HCT116 (cell line): ENCODE measurements around the gene INAFM1. TPM values are rescaled to one million over a fixed set of nuclear protein-coding genes. Genes with fewer than 3 reads are reported as not detected.
A peak's percentile ranks its signal among the peaks of the same experiment; 100 is the strongest.

Source experiments
- ATAC-seq: fragments of 200-7000 bp; cut with Tn5 transposase; 2 replicates; pipeline ENCODE4 v1.9.1; 2020; ENCODE audit warnings: mild to moderate bottlenecking, moderate library complexity
- BruUV-seq: library from RNA; stranded (reverse); fragments of 400-500 nt; replicated peaks from 2 replicates; lab custom pipeline; 2021; lab: Mats Ljungman, UMichigan
- CTCF ChIA-PET: fragments of 300-600 bp; sonication (Branson Sonifier 250); formaldehyde crosslinking; loops from one replicate; lab custom pipeline; 2021; ENCODE audit warnings: antibody characterized with exemption; lab: Charles Lee
- POLR2A ChIA-PET: fragments of 300-600, 350-600 bp; sonication (Branson Sonifier 250); formaldehyde crosslinking; loops from one replicate; lab custom pipeline; 2021; ENCODE audit warnings: antibody characterized with exemption; lab: Charles Lee
- RAD21 ChIA-PET, 2 experiments: fragments of 300-600 bp; sonication (Branson Sonifier 250); formaldehyde crosslinking; loops; one replicate each; lab custom pipeline; 2023; ENCODE audit warnings: low total read pairs in 2 of 2; ENCODE audit not compliant: uncharacterized antibody in 2 of 2, unreplicated experiment in 2 of 2, low non-redundant PET in 1 of 2; lab: Charles Lee
- DNase-seq: peaks from one replicate; pipeline ENCODE4 v3.0.0-alpha.2; 2010; ENCODE audit warnings: low read depth, low spot score
- H2AFZ ChIP-seq: fragments of 200-600 bp; shearing (Covaris generic), sonication (generic); 2 replicates; pipeline ENCODE4 v1.6.1; 2017; ENCODE audit warnings: low read depth, mixed run types, mixed read lengths, antibody characterized with exemption, low read length; ENCODE audit not compliant: poor library complexity, severe bottlenecking
- H3K27ac ChIP-seq: 2 replicates; pipeline ENCODE4 v1.5.1; 2012; ENCODE audit warnings: low read depth, low read length
- H3K27me3 ChIP-seq: fragments of 200-600 bp; sonication (generic); 2 replicates; pipeline ENCODE4 v1.6.1; 2016; ENCODE audit warnings: mixed run types, low read length, mixed read lengths; ENCODE audit not compliant: insufficient read depth
- H3K36me3 ChIP-seq, 2 experiments: fragments of 200-500 bp in 1 of 2; fragments of 200-600 bp in 1 of 2; sonication (Bioruptor generic) in 1 of 2; sonication (generic) in 1 of 2; 2 replicates each; pipeline versions ENCODE4 v1.5.1 to v1.6.1; 2014 to 2016; ENCODE audit warnings: low read length in 2 of 2, inconsistent platforms in 1 of 2, mixed read lengths in 1 of 2, mixed run types in 1 of 2; ENCODE audit not compliant: insufficient read depth in 2 of 2, control insufficient read depth in 1 of 2
- H3K4me1 ChIP-seq, 2 experiments: fragments of 200-600 bp in 1 of 2; sonication (generic) in 1 of 2; 2 replicates each; pipeline versions ENCODE4 v1.5.1 to v1.6.1; 2012 to 2017; ENCODE audit warnings: low read length in 2 of 2, inconsistent platforms in 1 of 2, mild to moderate bottlenecking in 1 of 2, mixed read lengths in 1 of 2, mixed run types in 1 of 2, moderate library complexity in 1 of 2; ENCODE audit not compliant: insufficient read depth in 2 of 2, control insufficient read depth in 1 of 2
- H3K4me2 ChIP-seq: fragments of 200-600 bp; sonication (generic); 2 replicates; pipeline ENCODE4 v1.6.1; 2017; ENCODE audit warnings: mixed run types, low read length, mixed read lengths
- H3K4me3 ChIP-seq, 2 experiments: fragments of 200-600 bp in 1 of 2; sonication (generic) in 1 of 2; replicated peaks in 1 of 2; 2 replicates each; pipeline ENCODE4 v1.5.1; 2011 to 2016; ENCODE audit warnings: low read length in 2 of 2, control low read depth in 1 of 2, low read depth in 1 of 2, mild to moderate bottlenecking in 1 of 2, mixed read lengths in 1 of 2, mixed run types in 1 of 2
- H3K79me2 ChIP-seq: fragments of 200-600 bp; sonication (generic); 2 replicates; pipeline ENCODE4 v1.6.1; 2017; ENCODE audit warnings: mild to moderate bottlenecking, mixed run types, low read length, moderate library complexity, mixed read lengths; ENCODE audit not compliant: insufficient read depth
- H3K9ac ChIP-seq: fragments of 200-600 bp; sonication (generic); 2 replicates; pipeline ENCODE4 v1.6.1; 2016; ENCODE audit warnings: low read length, mixed read lengths
- H3K9me2 ChIP-seq: fragments of 200-600 bp; sonication (generic), shearing (Covaris generic); 2 replicates; pipeline ENCODE4 v1.6.1; 2017; ENCODE audit warnings: mixed run types, mild to moderate bottlenecking, moderate library complexity; ENCODE audit not compliant: insufficient read depth
- H3K9me3 ChIP-seq, 2 experiments: fragments of 200-500 bp in 1 of 2; fragments of 200-600 bp in 1 of 2; sonication (Bioruptor generic) in 1 of 2; sonication (generic) in 1 of 2; 2 replicates each; pipeline ENCODE4 v1.6.1; 2014 to 2017; ENCODE audit warnings: low read length in 2 of 2, mixed read lengths in 2 of 2, inconsistent platforms in 1 of 2, low read depth in 1 of 2, mild to moderate bottlenecking in 1 of 2, mixed run types in 1 of 2, moderate library complexity in 1 of 2; ENCODE audit not compliant: control insufficient read depth in 1 of 2, insufficient read depth in 1 of 2
- H4K20me1 ChIP-seq: fragments of 200-600 bp; sonication (generic), shearing (Covaris generic); 2 replicates; pipeline ENCODE4 v1.6.1; 2017; ENCODE audit warnings: mixed run types, mild to moderate bottlenecking, moderate library complexity; ENCODE audit not compliant: insufficient read depth
- CEBPB ChIP-seq: IDR thresholded peaks from 2 replicates; pipeline ENCODE4 v1.6.1; 2012; ENCODE audit warnings: low read depth
- EGR1 ChIP-seq: IDR thresholded peaks from 2 replicates; pipeline ENCODE4 v1.6.1; 2012; ENCODE audit warnings: low read depth
- EZH2 ChIP-seq: fragments of 200-600 bp; sonication (generic); IDR thresholded peaks from 2 replicates; pipeline ENCODE4 v1.6.1; 2017; ENCODE audit warnings: antibody characterized with exemption, mixed run types
- EZH2phosphoT487 ChIP-seq: fragments of 200-600 bp; IDR thresholded peaks from 2 replicates; pipeline ENCODE4 v1.6.1; 2018; ENCODE audit warnings: antibody characterized with exemption, borderline replicate concordance
- FOSL1 ChIP-seq: IDR thresholded peaks from 2 replicates; pipeline ENCODE4 v1.6.1; 2012; ENCODE audit warnings: low read depth
- JUND ChIP-seq: IDR thresholded peaks from 2 replicates; pipeline ENCODE4 v1.6.1; 2012
- MAX ChIP-seq: IDR thresholded peaks from 2 replicates; pipeline ENCODE4 v1.6.1; 2012
- POLR2AphosphoS5 ChIP-seq: IDR thresholded peaks from 2 replicates; pipeline ENCODE4 v1.6.1; 2011; ENCODE audit warnings: mild to moderate bottlenecking, low read depth, low read length, moderate library complexity
- RAD21 ChIP-seq: IDR thresholded peaks from 2 replicates; pipeline ENCODE4 v1.6.1; 2012; ENCODE audit warnings: low read depth, mild to moderate bottlenecking
- REST ChIP-seq: IDR thresholded peaks from 2 replicates; pipeline ENCODE4 v1.6.1; 2012; ENCODE audit warnings: low read depth
- SIN3A ChIP-seq: IDR thresholded peaks from 2 replicates; pipeline ENCODE4 v1.6.1; 2012; ENCODE audit warnings: low read depth
- SP1 ChIP-seq: IDR thresholded peaks from 2 replicates; pipeline ENCODE4 v1.6.1; 2012; ENCODE audit warnings: low read depth
- TCF7L2 ChIP-seq: IDR thresholded peaks from 2 replicates; pipeline ENCODE4 v1.7.0; 2011; ENCODE audit warnings: borderline replicate concordance, inconsistent platforms; ENCODE audit not compliant: insufficient read depth, insufficient read length; ENCODE audit errors: extremely low read depth
- YY1 ChIP-seq: IDR thresholded peaks from 2 replicates; pipeline ENCODE4 v1.6.1; 2011; ENCODE audit warnings: low read length, low read depth, moderate library complexity, mild to moderate bottlenecking; ENCODE audit not compliant: insufficient replicate concordance; ENCODE audit errors: extremely low read depth
- ZFX ChIP-seq: fragments of 450-650 bp; IDR thresholded peaks from 2 replicates; pipeline ENCODE4 v1.6.1; 2017
- intact Hi-C: fragments of 100-400 bp; cut with micrococcal nuclease; formaldehyde crosslinking; loops from 2 replicates; pipeline ENCODE4 v1.10.0; 2022
- total RNA-seq: library from RNA; stranded (reverse); gene quantifications from one replicate; pipeline ENCODE4 v1.2.1, GENCODE V29; 2021; ENCODE audit not compliant: unreplicated experiment

Gene INAFM1
- total RNA-seq, 1 experiment from 2014 or later, result 22.9 TPM

- Histone ChIP-seq H3K27ac (no peak overlapping the region), H4K20me1 (no peaks in the 10 kb centered on the region), H2AFZ (no peak overlapping the region), H3K27me3 (no peaks in the 10 kb centered on the region), H3K9ac (no peak overlapping the region), H3K4me3 (no peak overlapping the region), H3K79me2 (peaks cover 27% of the 10 kb centered on the region), H3K36me3 (peaks cover 19 to 38% of the 10 kb centered on the region in 2 experiments; a peak in 3 of 4 replicates), H3K9me3 (no peaks in the 10 kb centered on the region), H3K4me2 (peak overlapping the region; percentile 90; the same call in 1 of the 2 replicates), H3K4me1 (peaks cover 12 to 20% of the 10 kb centered on the region in 2 experiments), H3K9me2 (no peaks in the 10 kb centered on the region)
- POLR2A ChIA-PET, result no interaction called here
- intact Hi-C loops, result loop anchor here (5.0 kb wide), 1 partner anchor 222 kb away; no protein-coding TSS in a partner anchor
- CTCF ChIA-PET, result no interaction called here
- BruUV-seq, result no TSS peak
- DNase-seq (no peak), ATAC-seq (no peak)
- RAD21 ChIA-PET, result no interaction called here
- TF ChIP-seq EZH2, result no peak
- no peak for TF ChIP-seq SIN3A
- TF ChIP-seq RAD21, result no peak
- TF ChIP-seq EZH2phosphoT487, result no peak
- no peak for TF ChIP-seq FOSL1
- TF ChIP-seq POLR2AphosphoS5, result no peak
- TF ChIP-seq ZFX, result no peak
- no peak for TF ChIP-seq EGR1
- no peak for TF ChIP-seq SP1
- no peak for TF ChIP-seq MAX
- TF ChIP-seq CEBPB, result no peak
- no peak for TF ChIP-seq JUND
- no peak for TF ChIP-seq TCF7L2
- TF ChIP-seq YY1, result no peak
- TF ChIP-seq REST, result no peak
- TF ChIP-seq, all 23 proteins: peak for 0
These were observed 15.7 kb upstream of the INAFM1 start for GRCh38 chr19:47258895-47259555.
